ENCODE measurements around the gene SIGLEC10. TPM values are rescaled to one million over a fixed set of nuclear protein-coding genes. Genes with fewer than 3 reads are reported as not detected.
"Not testable (repeated sequence)": the region's sequence is repeated elsewhere in the genome, so short reads cannot be mapped to it uniquely, and the experiment has no call there.

The SIGLEC10 gene
- total and polyA plus RNA-seq, 4 donors: 3.4 to 248 (median 29.9) TPM

GRCh38 chr19:51448411-51449016 lies 31.1 kb upstream of the SIGLEC10 start:
- peaks cover 0 to 6% (median 3%) of the 10 kb centered on the region in 3 donors for H3K27me3 ChIP-seq (ENCODE audit: control insufficient read depth in 3 of 3, insufficient read depth in 3 of 3, low read length in 2 of 3)
- WGBS, 2 donors: 35 to 46% methylated on average over 13 of the region's 13 CpGs

GRCh38 chr19:51448011-51448410 lies 30.6 kb upstream of the SIGLEC10 start:
- Histone ChIP-seq H3K36me3 (ENCODE audit: control insufficient read depth in 4 of 4, insufficient read depth in 4 of 4, low read length in 4 of 4) (no peaks in the 10 kb centered on the region), H3K4me3 (no peak overlapping the region), H3K9me3 (ENCODE audit: control insufficient read depth in 4 of 4, insufficient read depth in 3 of 4, low read length in 3 of 4) (peaks cover 0 to 2% (median 0%) of the 10 kb centered on the region in 4 donors), H3K9ac (ENCODE audit: insufficient read depth in 1 of 2, low read length in 2 of 2) (no peak overlapping the region), H3K27me3 (ENCODE audit: control insufficient read depth in 3 of 3, insufficient read depth in 3 of 3, low read length in 2 of 3) (peaks cover 0 to 6% (median 3%) of the 10 kb centered on the region in 3 donors), H3K27ac (ENCODE audit: low read depth in 1 of 2, low read length in 1 of 2) (no peak overlapping the region), H3K4me1 (ENCODE audit: control insufficient read depth in 5 of 5, insufficient read depth in 5 of 5, low read length in 5 of 5) (no peaks in the 10 kb centered on the region)
- 82 to 88% methylated on average over 7 of the region's 7 CpGs for WGBS, 2 donors
- TF ChIP-seq, protein P1, sequence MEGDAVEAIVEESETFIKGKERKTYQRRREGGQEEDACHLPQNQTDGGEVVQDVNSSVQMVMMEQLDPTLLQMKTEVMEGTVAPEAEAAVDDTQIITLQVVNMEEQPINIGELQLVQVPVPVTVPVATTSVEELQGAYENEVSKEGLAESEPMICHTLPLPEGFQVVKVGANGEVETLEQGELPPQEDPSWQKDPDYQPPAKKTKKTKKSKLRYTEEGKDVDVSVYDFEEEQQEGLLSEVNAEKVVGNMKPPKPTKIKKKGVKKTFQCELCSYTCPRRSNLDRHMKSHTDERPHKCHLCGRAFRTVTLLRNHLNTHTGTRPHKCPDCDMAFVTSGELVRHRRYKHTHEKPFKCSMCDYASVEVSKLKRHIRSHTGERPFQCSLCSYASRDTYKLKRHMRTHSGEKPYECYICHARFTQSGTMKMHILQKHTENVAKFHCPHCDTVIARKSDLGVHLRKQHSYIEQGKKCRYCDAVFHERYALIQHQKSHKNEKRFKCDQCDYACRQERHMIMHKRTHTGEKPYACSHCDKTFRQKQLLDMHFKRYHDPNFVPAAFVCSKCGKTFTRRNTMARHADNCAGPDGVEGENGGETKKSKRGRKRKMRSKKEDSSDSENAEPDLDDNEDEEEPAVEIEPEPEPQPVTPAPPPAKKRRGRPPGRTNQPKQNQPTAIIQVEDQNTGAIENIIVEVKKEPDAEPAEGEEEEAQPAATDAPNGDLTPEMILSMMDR (IDR thresholded peaks at IDR 0.05; ENCODE audit: control extremely low read depth, extremely low read depth): no peak
- ATAC-seq (ENCODE audit: insufficient read depth, low FRiP score): no peak
- no peak for DNase-seq

More at GRCh38 chr19:51448411-51449016, 31.1 kb upstream of the SIGLEC10 start:
- no peak overlapping the region for H3K27ac ChIP-seq (ENCODE audit: low read depth in 1 of 2, low read length in 1 of 2)
- no peaks in the 10 kb centered on the region for H3K4me1 ChIP-seq (ENCODE audit: control insufficient read depth in 5 of 5, insufficient read depth in 5 of 5, low read length in 5 of 5)
- H3K9me3 ChIP-seq (ENCODE audit: control insufficient read depth in 4 of 4, insufficient read depth in 3 of 4, low read length in 3 of 4): peaks cover 0 to 2% (median 0%) of the 10 kb centered on the region in 4 donors
- H3K9ac ChIP-seq (ENCODE audit: insufficient read depth in 1 of 2, low read length in 2 of 2): no peak overlapping the region
- DNase-seq (no peak), ATAC-seq (ENCODE audit: insufficient read depth, low FRiP score) (no peak)
- H3K4me3 ChIP-seq: no peak overlapping the region
- TF ChIP-seq, protein P1 (IDR thresholded peaks at IDR 0.05; ENCODE audit: control extremely low read depth, extremely low read depth): no peak
- H3K36me3 ChIP-seq (ENCODE audit: control insufficient read depth in 4 of 4, insufficient read depth in 4 of 4, low read length in 4 of 4): no peaks in the 10 kb centered on the region

DNA sequence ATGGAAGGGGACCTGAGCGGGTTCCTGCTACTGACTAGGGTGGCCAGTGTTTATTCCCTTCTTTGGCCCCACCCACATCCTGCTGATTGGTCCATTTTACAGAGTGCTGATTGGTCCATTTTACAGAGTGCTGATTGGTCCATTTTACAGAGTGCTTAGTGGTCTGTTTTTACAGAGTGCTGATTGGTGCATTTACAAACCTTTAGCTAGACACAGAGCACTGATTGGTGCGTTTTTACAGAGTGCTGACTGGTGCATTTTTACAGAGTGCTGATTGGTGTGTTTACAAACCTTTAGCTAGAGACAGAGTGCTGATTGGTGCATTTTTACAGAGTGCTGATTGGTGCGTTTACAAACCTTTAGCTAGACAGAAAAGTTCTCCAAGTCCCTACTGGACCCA lies 30.1 kb upstream of the SIGLEC10 start:
- H3K36me3 ChIP-seq (ENCODE audit: control insufficient read depth in 4 of 4, insufficient read depth in 4 of 4, low read length in 4 of 4); ATAC-seq (ENCODE audit: insufficient read depth, low FRiP score); DNase-seq; H3K9me3 ChIP-seq (ENCODE audit: control insufficient read depth in 4 of 4, insufficient read depth in 3 of 4, low read length in 3 of 4); H3K4me3 ChIP-seq; H3K27me3 ChIP-seq (ENCODE audit: control insufficient read depth in 3 of 3, insufficient read depth in 3 of 3, low read length in 2 of 3); H3K9ac ChIP-seq (ENCODE audit: insufficient read depth in 1 of 2, low read length in 2 of 2); H3K4me1 ChIP-seq (ENCODE audit: control insufficient read depth in 5 of 5, insufficient read depth in 5 of 5, low read length in 5 of 5); H3K27ac ChIP-seq (ENCODE audit: low read depth in 1 of 2, low read length in 1 of 2): not testable (repeated sequence)
- 86 to 96% methylated on average over 3 of the region's 3 CpGs for WGBS, 2 donors

- peaks cover 0 to 2% (median 0%) of the 10 kb centered on the region in 3 donors for H3K27me3 ChIP-seq (ENCODE audit: control insufficient read depth in 3 of 3, insufficient read depth in 3 of 3, low read length in 2 of 3)
- no peaks in the 10 kb centered on the region for H3K9me3 ChIP-seq (ENCODE audit: control insufficient read depth in 4 of 4, insufficient read depth in 3 of 4, low read length in 3 of 4)
- WGBS, 2 donors: 36 to 52% methylated on average over 31 of the region's 31 CpGs
- no peak overlapping the region for H3K4me3 ChIP-seq
- no peak overlapping the region for H3K27ac ChIP-seq (ENCODE audit: low read depth in 1 of 2, low read length in 1 of 2)
- ATAC-seq (ENCODE audit: insufficient read depth, low FRiP score) (no peak), DNase-seq (no peak)
- no peaks in the 10 kb centered on the region for H3K36me3 ChIP-seq (ENCODE audit: control insufficient read depth in 4 of 4, insufficient read depth in 4 of 4, low read length in 4 of 4)
- peaks cover 0 to 3% (median 0%) of the 10 kb centered on the region in 5 donors for H3K4me1 ChIP-seq (ENCODE audit: control insufficient read depth in 5 of 5, insufficient read depth in 5 of 5, low read length in 5 of 5)
- TF ChIP-seq, protein P1 (IDR thresholded peaks at IDR 0.05; ENCODE audit: control extremely low read depth, extremely low read depth): no peak
- H3K9ac ChIP-seq (ENCODE audit: insufficient read depth in 1 of 2, low read length in 2 of 2): no peak overlapping the region
Observed at GRCh38 chr19:51441410-51442390, 24.3 kb upstream of the SIGLEC10 start.

Measured in lung (tissue), 12 donors.